Kidney epithelial cell (primary cell): Measurements from ENCODE around the gene DPY19L2. TPM values are rescaled to one million over a fixed set of nuclear protein-coding genes. Genes with fewer than 3 reads are reported as not detected.
"Not testable (repeated sequence)": the region's sequence is repeated elsewhere in the genome, so short reads cannot be mapped to it uniquely, and the experiment has no call there.

Source experiments
- DNase-seq: peaks from one replicate; pipeline ENCODE4 v3.0.0-alpha.2; 2010; ENCODE audit warnings: low read depth
- H3K27me3 ChIP-seq: 2 replicates; pipeline ENCODE4 v1.6.0; 2011; ENCODE audit warnings: low read length; ENCODE audit not compliant: control insufficient read depth, insufficient read depth
- H3K36me3 ChIP-seq: 2 replicates; pipeline ENCODE4 v1.5.1; 2011; ENCODE audit warnings: low read length; ENCODE audit not compliant: control insufficient read depth, insufficient read depth
- H3K4me3 ChIP-seq: 2 replicates; pipeline ENCODE4 v1.5.1; 2011; ENCODE audit warnings: low read depth, mild to moderate bottlenecking, control low read depth, low read length
- total RNA-seq: library from RNA; depleted of rRNA; stranded (reverse); fragments of >200 nt; gene quantifications from 2 replicates; pipeline ENCODE4 v1.2.3, GENCODE V29; 2015

The DPY19L2 gene
- total RNA-seq, 1 donor from 2014 or later, result 5.8 TPM

GRCh38 chr12:63643381-63644140 is 24.7 kb downstream of the DPY19L2 start:
- not testable (repeated sequence) for H3K36me3 ChIP-seq, H3K4me3 ChIP-seq, H3K27me3 ChIP-seq, DNase-seq

- H3K27me3 ChIP-seq, DNase-seq, H3K4me3 ChIP-seq: not testable (repeated sequence)
Measured at GRCh38 chr12:63624258-63624657, 44.0 kb downstream of the DPY19L2 start.

GRCh38 chr12:63615544-63615943 is 52.7 kb downstream of the DPY19L2 start:
- DNase-seq, result not testable (repeated sequence)

More at GRCh38 chr12:63624258-63624657, 44.0 kb downstream of the DPY19L2 start:
- H3K36me3 ChIP-seq, result not testable (repeated sequence)

GRCh38 chr12:63611285-63611684 is 57.0 kb downstream of the DPY19L2 start:
- H3K27me3 ChIP-seq, H3K36me3 ChIP-seq, DNase-seq, H3K4me3 ChIP-seq: not testable (repeated sequence)

More at GRCh38 chr12:63615544-63615943, 52.7 kb downstream of the DPY19L2 start:
- not testable (repeated sequence) for H3K27me3 ChIP-seq, H3K36me3 ChIP-seq, H3K4me3 ChIP-seq

- not testable (repeated sequence) for H3K36me3 ChIP-seq, H3K27me3 ChIP-seq, DNase-seq, H3K4me3 ChIP-seq
Measured at GRCh38 chr12:63609281-63609680, 59.0 kb downstream of the DPY19L2 start.

- not testable (repeated sequence) for DNase-seq, H3K4me3 ChIP-seq, H3K36me3 ChIP-seq, H3K27me3 ChIP-seq
Measured at GRCh38 chr12:63604985-63605384, 63.3 kb downstream of the DPY19L2 start.

GRCh38 chr12:63594828-63595227 is 73.5 kb downstream of the DPY19L2 start:
- H3K36me3 ChIP-seq, H3K4me3 ChIP-seq, DNase-seq, H3K27me3 ChIP-seq: not testable (repeated sequence)

- H3K27me3 ChIP-seq, H3K36me3 ChIP-seq, H3K4me3 ChIP-seq: not testable (repeated sequence)
- peak; percentile 29 for DNase-seq
Measured at GRCh38 chr12:63584426-63584825, 83.9 kb downstream of the DPY19L2 start.

GRCh38 chr12:63583289-63583688 is 85.0 kb downstream of the DPY19L2 start:
- H3K27me3 ChIP-seq, H3K36me3 ChIP-seq, DNase-seq, H3K4me3 ChIP-seq: not testable (repeated sequence)

- DNase-seq, H3K4me3 ChIP-seq, H3K36me3 ChIP-seq, H3K27me3 ChIP-seq: not testable (repeated sequence)
Measured at GRCh38 chr12:63577631-63578030, 90.7 kb downstream of the DPY19L2 start.

GRCh38 chr12:63572038-63572437 is 96.3 kb downstream of the DPY19L2 start:
- not testable (repeated sequence) for DNase-seq, H3K27me3 ChIP-seq, H3K36me3 ChIP-seq, H3K4me3 ChIP-seq

GRCh38 chr12:63558445-63558844 is 109.8 kb downstream of the DPY19L2 start:
- not testable (repeated sequence) for H3K27me3 ChIP-seq, H3K36me3 ChIP-seq, H3K4me3 ChIP-seq, DNase-seq

GRCh38 chr12:63551397-63551796 is 116.9 kb downstream of the DPY19L2 start:
- H3K36me3 ChIP-seq, DNase-seq, H3K27me3 ChIP-seq, H3K4me3 ChIP-seq: not testable (repeated sequence)

GRCh38 chr12:63549034-63549433 is 119.3 kb downstream of the DPY19L2 start:
- DNase-seq, H3K4me3 ChIP-seq, H3K36me3 ChIP-seq, H3K27me3 ChIP-seq: not testable (repeated sequence)

- not testable (repeated sequence) for DNase-seq, H3K4me3 ChIP-seq, H3K27me3 ChIP-seq, H3K36me3 ChIP-seq
Measured at GRCh38 chr12:63545298-63545916, 122.9 kb downstream of the DPY19L2 start.
